ENCODE results near the gene GRIK2. TPM values are rescaled to one million over a fixed set of nuclear protein-coding genes. Genes with fewer than 3 reads are reported as not detected.

The GRIK2 gene
- total and polyA plus RNA-seq, 2 of the 4 experiments (the other 2 are of a cell fraction) = 8.2 to 15.2 TPM

DNA sequence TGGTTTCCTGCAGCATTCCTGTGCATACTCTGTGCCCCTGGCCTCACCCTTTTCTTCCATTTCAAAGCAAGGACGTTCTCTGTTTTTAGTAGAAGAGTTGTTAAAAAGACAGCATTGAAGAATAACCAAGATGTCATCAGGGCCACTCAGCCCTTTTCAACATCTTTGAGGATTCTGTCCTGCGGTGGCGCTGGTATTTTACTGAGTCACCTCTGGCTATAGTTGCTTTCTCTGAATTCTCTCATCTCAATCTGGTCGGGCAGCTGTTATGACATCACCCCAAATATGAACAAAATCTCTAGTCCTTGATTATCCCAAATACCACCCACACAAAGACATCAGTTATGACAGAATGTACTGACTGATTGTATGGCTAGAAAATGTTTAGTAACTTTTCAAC lies 204.2 kb downstream of the GRIK2 start:
- no peak overlapping the region for H4K8ac ChIP-seq (ENCODE audit: low read depth in 2 of 2, low read length in 2 of 2)
- no peak overlapping the region for H4K91ac ChIP-seq (ENCODE audit: insufficient read depth, low read depth, low read length)
- H3K27me3 ChIP-seq (ENCODE audit: control insufficient read depth, insufficient read depth, low read length) = no peaks in the 10 kb centered on the region
- H3K4me2 ChIP-seq (ENCODE audit: low read depth, low read length) = peak overlapping the region; percentile 69; the same call in 1 of the 2 replicates
- H3K79me1 ChIP-seq (ENCODE audit: low read depth in 1 of 2, low read length in 2 of 2) = peaks cover 0 to 4% of the 10 kb centered on the region in 2 experiments; a peak in 1 of 4 replicates
- DNase-seq (peak; percentile 94), ATAC-seq (ENCODE audit: low read depth) (peak; percentile 88)
- ChIA-PET CTCF (no interaction called here), POLR2A (ENCODE audit: unreplicated experiment) (interaction anchor here (0.6 kb wide), 1 partner anchor 14 kb away, joined by 13 read pairs; no protein-coding TSS in a partner anchor)
- H3K4me3 ChIP-seq (ENCODE audit: insufficient read depth, low read depth, low read length) = no peak overlapping the region
- H2BK120ac ChIP-seq (ENCODE audit: low read depth, low read length) = 0 out of 2 replicates have a peak overlapping the region, but pooled peaks have one; percentile 47
- H3K9me1 ChIP-seq (ENCODE audit: insufficient read depth, low read length) = no peaks in the 10 kb centered on the region
- no CpG with 5 or more reads among the region's 4 CpGs for WGBS, 2 experiments (ENCODE audit: extremely low coverage in 2 of 2, insufficient read length in 1 of 2)
- no peak overlapping the region for H2AK9ac ChIP-seq (replicated peaks; ENCODE audit: low read depth, low read length, poor library complexity)
- intact Hi-C loops (cut with micrococcal nuclease) = loop anchor here (5.0 kb wide), 1 partner anchor 125 kb away; no protein-coding TSS in a partner anchor
- BruUV-seq (replicated peaks) = no TSS peak
- no peak overlapping the region for H2BK15ac ChIP-seq (ENCODE audit: low read depth, low read length)
- TF ChIP-seq CEBPB (IDR thresholded peaks at IDR 0.05; ENCODE audit: low read depth, low read length) (peak; percentile 71), MAFK (IDR thresholded peaks at IDR 0.05; ENCODE audit: low read depth, low read length) (no peak), NFE2L2 (IDR thresholded peaks at IDR 0.05; ENCODE audit: low read depth, low read length) (no peak), USF2 (IDR thresholded peaks at IDR 0.05; ENCODE audit: low read depth, low read length) (no peak), MXI1 (IDR thresholded peaks at IDR 0.05; ENCODE audit: borderline replicate concordance, low read depth, low read length) (no peak), MAZ (IDR thresholded peaks at IDR 0.05; ENCODE audit: borderline replicate concordance, low read depth, low read length) (no peak), FOS (IDR thresholded peaks at IDR 0.05; ENCODE audit: low read depth, low read length) (peak; percentile 89), POLR2A (IDR thresholded peaks at IDR 0.05; ENCODE audit: low read depth, low read length) (no peak), RFX5 (IDR thresholded peaks at IDR 0.05; ENCODE audit: low read depth, low read length) (no peak), BHLHE40 (IDR thresholded peaks at IDR 0.05; ENCODE audit: low read depth, low read length) (peak; percentile 42; the same call in 1 of the 2 replicates), SMC3 (IDR thresholded peaks at IDR 0.05; ENCODE audit: low read depth, low read length) (0 out of 2 replicates have a peak, but pooled peaks have one; percentile 11), RAD21 (IDR thresholded peaks at IDR 0.05; ENCODE audit: low read length) (no peak), CHD1 (IDR thresholded peaks at IDR 0.05; ENCODE audit: low read depth, low read length) (0 out of 2 replicates have a peak, but pooled peaks have one; percentile 69), CTCF (conservative IDR thresholded peaks at IDR 0.05; ENCODE audit: low read depth, low read length) (no peak), RCOR1 (IDR thresholded peaks at IDR 0.05; ENCODE audit: insufficient replicate concordance, low read length) (peak; percentile 85)
- TF ChIP-seq, protein P1, sequence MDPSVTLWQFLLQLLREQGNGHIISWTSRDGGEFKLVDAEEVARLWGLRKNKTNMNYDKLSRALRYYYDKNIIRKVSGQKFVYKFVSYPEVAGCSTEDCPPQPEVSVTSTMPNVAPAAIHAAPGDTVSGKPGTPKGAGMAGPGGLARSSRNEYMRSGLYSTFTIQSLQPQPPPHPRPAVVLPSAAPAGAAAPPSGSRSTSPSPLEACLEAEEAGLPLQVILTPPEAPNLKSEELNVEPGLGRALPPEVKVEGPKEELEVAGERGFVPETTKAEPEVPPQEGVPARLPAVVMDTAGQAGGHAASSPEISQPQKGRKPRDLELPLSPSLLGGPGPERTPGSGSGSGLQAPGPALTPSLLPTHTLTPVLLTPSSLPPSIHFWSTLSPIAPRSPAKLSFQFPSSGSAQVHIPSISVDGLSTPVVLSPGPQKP (IDR thresholded peaks at IDR 0.05; ENCODE audit: borderline replicate concordance, low read depth, low read length) = no peak
- H3K4me1 ChIP-seq (ENCODE audit: control insufficient read depth, insufficient read depth, low read length) = peaks cover 4% of the 10 kb centered on the region; the same call in 1 of the 2 replicates
- H2BK5ac ChIP-seq (ENCODE audit: low read depth, low read length, poor library complexity, severe bottlenecking) = peak overlapping the region; percentile 75
- no peak overlapping the region for H3K18ac ChIP-seq (ENCODE audit: low read depth, low read length)
- 0 out of 2 replicates have a peak overlapping the region, but pooled peaks have one; percentile 50 for H3K4ac ChIP-seq (ENCODE audit: low read depth, low read length)
- in situ Hi-C loops (cut with MboI; ENCODE audit: low sequenced_read_pairs) = no loop called here
- H4K20me1 ChIP-seq (ENCODE audit: insufficient read depth, low read length) = no peaks in the 10 kb centered on the region
- no peaks in the 10 kb centered on the region for H3K9me3 ChIP-seq (ENCODE audit: control insufficient read depth, insufficient read depth, low read length)
- H3K36me3 ChIP-seq (ENCODE audit: control insufficient read depth, insufficient read depth, low read length) = no peaks in the 10 kb centered on the region
- no peak overlapping the region for H2AK5ac ChIP-seq (ENCODE audit: low read depth, low read length)
- dilution Hi-C loops (cut with HindIII; ENCODE audit: low sequenced_read_pairs, unreplicated experiment) = no loop called here
- no peak overlapping the region for H2AFZ ChIP-seq (replicated peaks; ENCODE audit: low read length, poor library complexity)
- no peak overlapping the region for H3K9ac ChIP-seq (ENCODE audit: low read depth, low read length)
- no peak overlapping the region for H3K23ac ChIP-seq (ENCODE audit: low read depth, low read length)
- no peak overlapping the region for H4K5ac ChIP-seq (ENCODE audit: low read depth, low read length)
- H2BK20ac ChIP-seq (ENCODE audit: low read depth, low read length) = no peak overlapping the region
- H3K14ac ChIP-seq (replicated peaks; ENCODE audit: low read depth, low read length) = no peak overlapping the region
- no peak overlapping the region for H3K27ac ChIP-seq (ENCODE audit: insufficient read depth, low read length)
- no peak overlapping the region for H3K56ac ChIP-seq (ENCODE audit: extremely low read depth, insufficient read depth, low read length)

Data from IMR-90 (cell line).